GM19468 (cell line): ENCODE data around the gene ASRGL1.
"Not testable (repeated sequence)": the region's sequence is repeated elsewhere in the genome, so short reads cannot be mapped to it uniquely, and the experiment has no call there.

ENCODE experiments used
- ATAC-seq: cut with Tn5 transposase; IDR thresholded peaks from one replicate; pipeline ENCODE4 v1.9.1; 2021; ENCODE audit warnings: mild to moderate bottlenecking, moderate library complexity, moderate number of reproducible peaks; ENCODE audit not compliant: unreplicated experiment; ENCODE audit errors: extremely low read depth

Gene ASRGL1

DNA sequence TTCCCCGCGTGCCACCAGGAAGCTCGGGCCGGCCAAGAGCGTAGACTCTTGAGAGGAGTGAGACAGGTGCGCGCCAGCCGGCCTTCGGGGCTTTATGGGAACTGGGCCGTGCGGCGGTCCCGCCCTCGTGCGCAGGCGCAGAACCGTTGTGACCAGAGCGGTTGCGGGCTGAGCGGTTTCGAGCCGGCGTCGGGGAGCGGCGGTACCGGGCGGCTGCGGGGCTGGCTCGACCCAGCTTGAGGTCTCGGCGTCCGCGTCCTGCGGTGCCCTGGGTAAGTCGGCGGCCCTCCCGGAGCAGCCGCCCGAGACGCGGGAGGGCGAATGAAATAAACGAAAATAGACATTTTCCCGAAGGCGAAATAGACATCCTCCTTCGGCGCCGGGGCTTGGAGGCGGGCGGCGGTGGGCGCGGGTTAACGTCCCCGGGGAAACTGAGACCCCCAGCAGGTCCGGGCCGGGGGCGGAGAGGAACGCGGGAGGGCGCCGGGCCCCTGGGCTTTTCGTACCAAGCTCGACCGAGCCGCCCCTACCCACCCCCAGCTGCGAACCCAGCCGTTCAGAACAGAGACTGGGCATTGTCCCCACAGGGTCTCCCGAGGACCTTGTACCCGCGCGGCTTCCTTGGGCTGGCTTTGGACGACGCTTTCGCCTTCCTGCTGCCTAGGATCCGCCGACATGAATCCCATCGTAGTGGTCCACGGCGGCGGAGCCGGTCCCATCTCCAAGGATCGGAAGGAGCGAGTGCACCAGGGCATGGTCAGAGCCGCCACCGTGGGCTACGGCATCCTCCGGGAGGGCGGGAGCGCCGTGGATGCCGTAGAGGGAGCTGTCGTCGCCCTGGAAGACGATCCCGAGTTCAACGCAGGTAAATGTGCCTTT, at the start of gene ASRGL1:
Gene ASRGL1, plus strand, starts transcription at position 146 of the 879 bp plus-strand sequence. Its CDS starts 530 bp downstream, at position 676.
- peak; percentile 46 for ATAC-seq

GRCh38 chr11:62295504-62295903, 41.7 kb upstream of the ASRGL1 start:
- ATAC-seq, result no peak

GRCh38 chr11:62298975-62299374, 38.3 kb upstream of the ASRGL1 start, which contains the start of gene SCGB1D4:
SCGB1D4 (minus strand) TSS chr11:62299075; CDS start chr11:62299010, 65 bp downstream.
- ATAC-seq, result no peak

- ATAC-seq, result no peak
Measured at GRCh38 chr11:62306227-62306626, 31.0 kb upstream of the ASRGL1 start.

DNA sequence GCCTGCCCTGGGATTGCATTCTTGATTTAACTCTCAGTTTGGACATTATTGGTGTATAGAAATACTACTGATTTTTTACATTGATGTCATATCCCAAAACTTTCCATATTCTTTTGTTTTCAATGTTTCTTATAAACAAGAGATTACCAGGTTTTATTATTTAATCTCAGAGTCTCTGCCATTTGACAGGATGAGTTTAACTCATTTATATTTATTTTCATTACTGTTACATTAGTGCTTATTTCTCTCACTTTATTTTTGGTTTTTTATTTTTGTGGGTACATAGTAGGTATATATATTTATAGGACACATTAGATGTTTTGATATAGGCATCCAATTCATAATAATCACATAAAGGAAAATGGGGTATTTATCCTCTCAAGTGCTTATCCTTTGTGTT, 29.3 kb upstream of the ASRGL1 start:
- ATAC-seq, result no peak

DNA sequence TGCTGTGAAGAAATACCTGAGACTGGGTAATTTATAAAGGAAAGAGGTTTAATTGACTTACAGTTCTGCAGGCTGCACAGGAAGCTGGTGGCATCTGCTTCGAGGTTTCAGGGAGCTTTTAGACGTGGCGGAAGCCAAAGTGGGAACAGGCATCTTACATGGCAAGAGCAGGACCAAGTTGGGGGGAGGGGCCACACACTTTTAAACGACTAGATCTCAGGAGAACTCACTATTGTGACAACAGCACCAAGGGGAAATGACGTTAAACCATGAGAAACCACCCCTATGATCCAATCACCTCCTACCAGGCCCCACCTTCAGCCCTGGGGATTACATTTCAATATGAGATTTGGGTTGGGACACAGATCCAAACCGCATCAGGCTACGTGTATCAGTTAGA, 27.3 kb upstream of the ASRGL1 start:
- ATAC-seq, result no peak

DNA sequence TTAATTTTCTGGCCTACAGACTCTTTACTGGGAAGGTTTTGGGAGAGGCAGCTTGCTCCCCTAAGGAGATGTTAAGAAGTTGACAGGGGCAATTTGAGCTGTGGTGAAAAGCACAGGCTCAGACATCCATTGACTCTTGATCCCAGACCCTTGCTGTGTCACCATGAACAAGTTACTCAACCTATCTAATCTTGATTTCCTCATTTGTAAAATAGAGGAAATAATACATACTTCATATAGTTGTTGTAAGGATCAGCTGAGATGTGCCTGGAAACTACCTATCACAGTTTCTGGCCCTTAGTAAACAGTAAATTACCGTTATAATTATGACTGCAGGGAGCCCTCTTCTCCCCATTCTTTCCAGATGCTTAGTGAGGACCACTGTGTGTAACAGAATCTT, 21.8 kb upstream of the ASRGL1 start:
- no peak for ATAC-seq

DNA sequence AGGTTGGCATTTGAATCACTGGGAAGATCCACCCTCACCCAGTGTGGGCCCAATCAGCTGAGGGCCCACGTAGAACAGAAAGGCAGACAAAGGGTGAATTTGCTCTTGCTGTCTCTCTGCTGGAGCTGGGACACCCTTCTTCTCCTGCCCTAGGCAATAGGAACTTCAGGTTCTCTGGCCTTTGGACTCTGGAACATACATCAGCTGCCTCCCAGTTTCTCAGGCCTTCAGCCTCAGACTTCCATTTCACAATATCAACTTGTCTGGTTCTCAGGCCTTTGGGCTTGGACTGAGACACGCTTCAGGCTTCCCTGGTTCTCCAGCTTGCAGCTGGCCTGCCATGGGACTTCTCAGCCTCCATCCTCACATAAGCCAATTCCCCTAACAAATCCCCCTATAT, 14.7 kb upstream of the ASRGL1 start:
- ATAC-seq, result no peak

DNA sequence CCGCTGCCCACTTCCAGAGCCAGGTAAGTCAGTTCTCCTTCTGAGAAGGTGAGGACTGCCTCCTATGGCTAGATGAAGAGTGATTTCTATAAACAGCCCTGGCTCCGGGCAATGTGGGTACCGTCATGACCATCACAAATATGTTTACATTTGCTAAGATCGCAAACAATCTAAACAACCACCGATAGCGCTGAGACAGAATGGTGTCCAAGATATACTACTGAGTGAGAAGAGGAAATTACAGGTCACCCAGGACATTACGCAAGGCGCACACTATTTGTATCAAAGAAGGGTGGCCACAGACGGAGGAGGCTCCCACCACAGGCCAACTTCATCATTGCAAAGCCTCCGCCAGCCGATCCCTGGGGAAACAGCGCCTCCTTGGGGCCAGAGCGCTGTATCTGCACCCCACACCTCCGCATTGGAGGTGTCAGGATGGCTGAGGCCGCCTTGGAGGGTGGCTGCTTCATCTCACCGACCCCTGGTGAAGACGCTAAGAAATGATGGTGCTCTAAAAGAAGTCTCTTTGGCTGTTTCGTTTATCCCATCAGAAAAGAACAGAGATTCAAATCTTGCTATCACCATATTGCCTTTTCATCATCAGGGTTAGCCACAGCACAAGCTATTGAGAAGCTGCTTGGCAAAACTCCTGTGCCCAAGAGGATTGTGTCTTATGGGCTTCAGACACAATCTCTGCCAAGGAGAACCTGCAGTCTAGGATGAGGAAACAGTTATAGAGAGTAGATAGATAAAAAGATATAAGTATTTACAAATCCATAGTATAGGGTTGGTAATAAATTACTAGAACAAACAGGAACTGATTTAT, 12.3 kb upstream of the ASRGL1 start:
- no peak for ATAC-seq

- ATAC-seq, result not testable (repeated sequence)
Measured at GRCh38 chr11:62325781-62326180, 11.5 kb upstream of the ASRGL1 start.

DNA sequence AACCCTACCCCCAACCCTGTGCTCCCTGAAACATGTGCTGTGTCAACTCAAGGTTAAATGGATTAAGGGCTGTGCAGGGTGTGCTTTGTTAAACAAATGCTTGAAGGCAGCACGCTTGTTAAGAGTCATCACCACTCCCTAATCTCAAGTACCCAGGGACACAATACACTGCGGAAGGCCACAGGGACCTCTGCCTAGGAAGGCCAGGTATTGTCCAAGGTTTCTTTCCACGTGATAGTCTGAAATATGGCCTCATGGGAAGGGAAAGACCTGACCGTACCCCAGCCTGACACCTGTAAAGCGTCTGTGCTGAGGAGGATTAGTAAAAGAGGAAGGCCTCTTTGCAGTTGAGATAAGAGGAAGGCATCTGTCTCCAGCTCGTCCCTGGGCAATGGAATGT, 10.5 kb upstream of the ASRGL1 start:
- ATAC-seq, result not testable (repeated sequence)

DNA sequence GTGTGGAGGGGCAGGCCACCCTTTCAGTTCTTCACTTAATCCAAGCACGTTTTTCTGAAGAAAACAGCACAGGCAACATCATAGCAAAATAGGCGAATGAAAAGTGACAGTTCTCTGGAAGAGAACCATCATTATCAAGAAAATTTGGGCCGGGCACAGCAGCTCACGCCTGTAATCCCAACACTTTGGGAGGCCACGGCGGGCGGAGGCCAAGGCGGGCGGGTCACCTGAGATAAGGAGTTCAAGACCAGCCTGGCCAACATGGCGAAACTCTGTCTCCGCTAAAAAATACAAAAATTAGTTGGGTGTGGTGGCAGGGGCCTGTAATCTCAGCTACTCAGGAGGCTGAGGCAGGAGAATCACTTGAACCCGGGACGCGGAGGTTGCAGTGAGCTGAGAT, 9.7 kb upstream of the ASRGL1 start:
- not testable (repeated sequence) for ATAC-seq

- ATAC-seq, result not testable (repeated sequence)
Measured at GRCh38 chr11:62331264-62331663, 6.0 kb upstream of the ASRGL1 start.

- no peak for ATAC-seq
Measured at GRCh38 chr11:62333768-62334167, 3.5 kb upstream of the ASRGL1 start.

DNA sequence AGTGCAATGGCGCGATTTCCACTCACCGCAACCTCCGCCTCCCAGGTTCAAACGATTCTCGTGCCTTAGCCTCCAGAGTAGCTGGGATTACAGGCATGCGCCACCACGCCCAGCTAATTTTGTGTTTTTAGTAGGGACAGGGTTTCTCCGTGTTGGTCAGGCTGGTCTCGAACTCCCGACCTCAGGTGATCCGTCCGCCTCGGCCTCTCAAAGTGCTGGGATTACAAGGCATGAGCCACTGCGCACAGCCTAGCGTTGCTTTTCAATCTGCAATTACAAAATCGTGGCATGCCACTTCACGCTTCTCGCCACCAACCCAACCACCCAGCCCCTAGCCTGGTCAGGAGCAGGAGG, 322 bp upstream of the ASRGL1 start:
- not testable (repeated sequence) for ATAC-seq

GRCh38 chr11:62338218-62338617, 970 bp downstream of the ASRGL1 start:
- no peak for ATAC-seq

DNA sequence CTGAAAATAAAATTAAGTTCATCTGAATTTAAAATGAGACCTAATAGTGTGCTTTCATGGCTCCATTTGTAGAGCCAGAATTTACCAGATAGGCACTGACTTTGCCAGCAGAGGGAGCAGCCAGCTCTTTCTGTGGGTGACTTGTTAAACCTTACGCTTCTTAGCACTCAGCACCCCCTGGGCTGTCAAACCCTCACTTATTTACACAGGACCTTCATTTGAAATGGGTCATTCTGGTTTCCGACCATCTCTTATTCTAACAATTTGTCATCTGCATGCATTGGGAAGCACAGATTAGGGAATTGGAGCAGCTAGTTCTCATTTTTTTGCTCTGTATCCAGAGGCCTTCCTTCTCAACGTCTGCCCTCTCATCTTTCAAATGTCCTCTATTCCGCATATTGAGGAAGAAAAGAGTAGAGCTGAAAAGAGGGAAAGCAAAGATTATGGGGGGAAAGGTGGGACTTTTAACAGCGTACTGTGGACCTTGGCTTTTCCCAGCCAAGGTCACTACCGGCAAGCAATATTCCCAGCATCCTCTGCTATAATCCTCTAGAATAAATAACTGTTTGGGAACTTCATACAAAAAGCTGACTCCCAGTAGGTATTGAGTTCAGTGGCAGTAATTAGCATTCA, 3.1 kb downstream of the ASRGL1 start:
- no peak for ATAC-seq

GRCh38 chr11:62341588-62341987, 4.3 kb downstream of the ASRGL1 start:
- ATAC-seq, result no peak

GRCh38 chr11:62343646-62344190, 6.5 kb downstream of the ASRGL1 start:
- not testable (repeated sequence) for ATAC-seq

- no peak for ATAC-seq
Measured at GRCh38 chr11:62344210-62344609, 7.0 kb downstream of the ASRGL1 start.
